Karpas-422 (cell line): Measurements from ENCODE around the gene MAVS. TPM values are rescaled to one million over a fixed set of nuclear protein-coding genes. Genes with fewer than 3 reads are reported as not detected.

Source experiments
- DNase-seq: peaks from one replicate; pipeline ENCODE4 v3.0.0-alpha.2; 2015
- H2AFZ ChIP-seq: fragments of 200-600 bp; sonication (generic); 2 replicates; pipeline ENCODE4 v1.6.1; 2014; ENCODE audit warnings: antibody characterized with exemption, low read length, mixed read lengths
- H3K27ac ChIP-seq: fragments of 200-600 bp; sonication (generic); 2 replicates; pipeline ENCODE4 v1.5.1; 2014; ENCODE audit warnings: mild to moderate bottlenecking, low read length, moderate library complexity
- H3K27me3 ChIP-seq: fragments of 200-600 bp; sonication (generic); 2 replicates; pipeline ENCODE4 v1.6.1; 2014; ENCODE audit warnings: low read length, mixed read lengths
- H3K36me3 ChIP-seq: fragments of 200-600 bp; sonication (generic); 2 replicates; pipeline ENCODE4 v1.6.1; 2014; ENCODE audit warnings: low read length, mixed read lengths; ENCODE audit not compliant: insufficient read depth
- H3K4me1 ChIP-seq: fragments of 200-600 bp; sonication (generic); 2 replicates; pipeline ENCODE4 v1.6.1; 2014; ENCODE audit warnings: mild to moderate bottlenecking, low read length, mixed read lengths
- H3K4me2 ChIP-seq: fragments of 200-600 bp; sonication (generic); 2 replicates; pipeline ENCODE4 v1.6.1; 2014; ENCODE audit warnings: low read length, low read depth, mild to moderate bottlenecking; ENCODE audit not compliant: poor library complexity, severe bottlenecking
- H3K4me3 ChIP-seq: fragments of 200-600 bp; sonication (generic); 2 replicates; pipeline ENCODE4 v1.5.1; 2014; ENCODE audit warnings: mild to moderate bottlenecking, antibody characterized with exemption, low read length, mixed read lengths
- H3K79me2 ChIP-seq: fragments of 200-600 bp; sonication (generic); 2 replicates; pipeline ENCODE4 v1.6.1; 2014; ENCODE audit warnings: mild to moderate bottlenecking, low read length, mixed read lengths
- H3K9ac ChIP-seq: fragments of 200-600 bp; sonication (generic); 2 replicates; pipeline ENCODE4 v1.6.0; 2014; ENCODE audit warnings: low read length
- H3K9me2 ChIP-seq: fragments of 200-600 bp; sonication (generic), shearing (Covaris generic); replicated peaks from 2 replicates; pipeline ENCODE4 v1.6.0; 2014; ENCODE audit warnings: mild to moderate bottlenecking, low read length, moderate library complexity; ENCODE audit not compliant: insufficient read depth
- H3K9me3 ChIP-seq: fragments of 300-700, 200-600 bp; sonication (generic); 2 replicates; pipeline ENCODE4 v1.6.1; 2014; ENCODE audit warnings: low read length, mixed read lengths
- H4K20me1 ChIP-seq: fragments of 200-600 bp; sonication (generic); 2 replicates; pipeline ENCODE4 v1.6.1; 2014; ENCODE audit warnings: mild to moderate bottlenecking, antibody characterized with exemption, low read length, low read depth; ENCODE audit not compliant: insufficient read depth
- total RNA-seq: library from RNA; depleted of rRNA; stranded (reverse); fragments of >200 nt; shearing (Covaris generic); gene quantifications from 2 replicates; pipeline ENCODE4 v1.2.3, GENCODE V29; 2014; ENCODE audit warnings: low replicate concordance

The MAVS gene
- total RNA-seq, 1 experiment from 2014 or later: 18.4 TPM

- H2AFZ ChIP-seq: no peak overlapping the region
- H3K9me3 ChIP-seq: no peaks in the 10 kb centered on the region
- DNase-seq: no peak
- no peak overlapping the region for H3K9ac ChIP-seq
- no peaks in the 10 kb centered on the region for H4K20me1 ChIP-seq
- H3K79me2 ChIP-seq: peaks cover 8% of the 10 kb centered on the region
- H3K27me3 ChIP-seq: no peaks in the 10 kb centered on the region
- H3K9me2 ChIP-seq: no peaks in the 10 kb centered on the region
- no peak overlapping the region for H3K4me3 ChIP-seq
- peaks cover 34% of the 10 kb centered on the region for H3K4me1 ChIP-seq
- no peak overlapping the region for H3K27ac ChIP-seq
- no peak overlapping the region for H3K4me2 ChIP-seq
- H3K36me3 ChIP-seq: peaks cover 4% of the 10 kb centered on the region; the same call in 1 of the 2 replicates
These were observed 44.8 kb upstream of the MAVS start for GRCh38 chr20:3801846-3802245.

- H3K79me2 ChIP-seq: 0 out of 2 replicates have a peak, but pooled peaks cover under 1% of the 10 kb centered on the region
- H3K27ac ChIP-seq: no peak overlapping the region
These were observed 44.0 kb upstream of the MAVS start for GRCh38 chr20:3802524-3803239.

GRCh38 chr20:3803289-3803688 is 43.3 kb upstream of the MAVS start:
- Histone ChIP-seq H3K4me3 (no peak overlapping the region), H3K9me3 (no peaks in the 10 kb centered on the region), H2AFZ (no peak overlapping the region), H3K4me1 (peaks cover 21% of the 10 kb centered on the region), H3K27ac (no peak overlapping the region), H3K36me3 (peaks cover 4% of the 10 kb centered on the region; the same call in 1 of the 2 replicates), H3K9me2 (no peaks in the 10 kb centered on the region), H3K79me2 (no peaks in the 10 kb centered on the region), H3K27me3 (no peaks in the 10 kb centered on the region), H3K4me2 (no peak overlapping the region), H3K9ac (no peak overlapping the region), H4K20me1 (no peaks in the 10 kb centered on the region)
- DNase-seq: no peak

More at GRCh38 chr20:3802524-3803239, 44.0 kb upstream of the MAVS start:
- Histone ChIP-seq H3K36me3 (peaks cover 4% of the 10 kb centered on the region; the same call in 1 of the 2 replicates), H4K20me1 (no peaks in the 10 kb centered on the region), H3K4me1 (peaks cover 26% of the 10 kb centered on the region), H3K4me2 (no peak overlapping the region), H3K9me2 (no peaks in the 10 kb centered on the region), H2AFZ (no peak overlapping the region), H3K9me3 (no peaks in the 10 kb centered on the region), H3K4me3 (no peak overlapping the region), H3K9ac (no peak overlapping the region), H3K27me3 (no peaks in the 10 kb centered on the region)
- no peak for DNase-seq

GRCh38 chr20:3803854-3804253 is 42.8 kb upstream of the MAVS start:
- H2AFZ ChIP-seq: no peak overlapping the region
- H3K4me3 ChIP-seq: no peak overlapping the region
- H3K9ac ChIP-seq: no peak overlapping the region
- no peaks in the 10 kb centered on the region for H3K9me3 ChIP-seq
- no peak for DNase-seq
- no peaks in the 10 kb centered on the region for H3K79me2 ChIP-seq
- peaks cover 4% of the 10 kb centered on the region; the same call in 1 of the 2 replicates for H3K36me3 ChIP-seq
- no peaks in the 10 kb centered on the region for H3K27me3 ChIP-seq
- no peaks in the 10 kb centered on the region for H4K20me1 ChIP-seq
- H3K27ac ChIP-seq: no peak overlapping the region
- no peaks in the 10 kb centered on the region for H3K9me2 ChIP-seq
- H3K4me2 ChIP-seq: no peak overlapping the region
- peaks cover 16% of the 10 kb centered on the region for H3K4me1 ChIP-seq

GRCh38 chr20:3804254-3804751 is 42.3 kb upstream of the MAVS start:
- H3K27me3 ChIP-seq: no peaks in the 10 kb centered on the region
- no peak overlapping the region for H3K4me2 ChIP-seq
- H3K27ac ChIP-seq: no peak overlapping the region
- H3K9me2 ChIP-seq: no peaks in the 10 kb centered on the region
- no peak overlapping the region for H2AFZ ChIP-seq
- DNase-seq: no peak
- no peaks in the 10 kb centered on the region for H4K20me1 ChIP-seq
- H3K9ac ChIP-seq: no peak overlapping the region
- peaks cover 4% of the 10 kb centered on the region; the same call in 1 of the 2 replicates for H3K36me3 ChIP-seq
- no peaks in the 10 kb centered on the region for H3K9me3 ChIP-seq
- H3K4me1 ChIP-seq: peaks cover 11% of the 10 kb centered on the region
- no peak overlapping the region for H3K4me3 ChIP-seq
- no peaks in the 10 kb centered on the region for H3K79me2 ChIP-seq

GRCh38 chr20:3804781-3805180 is 41.9 kb upstream of the MAVS start:
- no peak overlapping the region for H3K9ac ChIP-seq
- H2AFZ ChIP-seq: no peak overlapping the region
- no peak overlapping the region for H3K4me3 ChIP-seq
- H3K4me2 ChIP-seq: no peak overlapping the region
- no peak overlapping the region for H3K27ac ChIP-seq
- H4K20me1 ChIP-seq: no peaks in the 10 kb centered on the region
- no peaks in the 10 kb centered on the region for H3K9me2 ChIP-seq
- DNase-seq: no peak
- H3K36me3 ChIP-seq: peaks cover 4% of the 10 kb centered on the region; the same call in 1 of the 2 replicates
- H3K9me3 ChIP-seq: no peaks in the 10 kb centered on the region
- H3K27me3 ChIP-seq: no peaks in the 10 kb centered on the region
- peaks cover 7% of the 10 kb centered on the region for H3K4me1 ChIP-seq
- H3K79me2 ChIP-seq: no peaks in the 10 kb centered on the region

- Histone ChIP-seq H3K4me3 (no peak overlapping the region), H3K9me2 (no peaks in the 10 kb centered on the region), H3K79me2 (no peaks in the 10 kb centered on the region), H2AFZ (no peak overlapping the region), H3K27ac (no peak overlapping the region), H3K4me1 (no peaks in the 10 kb centered on the region), H4K20me1 (no peaks in the 10 kb centered on the region), H3K27me3 (no peaks in the 10 kb centered on the region), H3K36me3 (no peaks in the 10 kb centered on the region; the same call in 1 of the 2 replicates), H3K9me3 (no peaks in the 10 kb centered on the region), H3K4me2 (no peak overlapping the region), H3K9ac (no peak overlapping the region)
- DNase-seq: no peak
These were observed 38.1 kb upstream of the MAVS start for GRCh38 chr20:3808544-3808943.

GRCh38 chr20:3811467-3812258 is 35.0 kb upstream of the MAVS start:
- no peak for DNase-seq
- no peaks in the 10 kb centered on the region for H3K9me2 ChIP-seq
- H3K79me2 ChIP-seq: no peaks in the 10 kb centered on the region
- H4K20me1 ChIP-seq: no peaks in the 10 kb centered on the region
- H3K36me3 ChIP-seq: no peaks in the 10 kb centered on the region
- no peaks in the 10 kb centered on the region for H3K27me3 ChIP-seq
- H3K9me3 ChIP-seq: no peaks in the 10 kb centered on the region
- no peak overlapping the region for H3K4me3 ChIP-seq
- H3K4me1 ChIP-seq: no peaks in the 10 kb centered on the region
- no peak overlapping the region for H3K9ac ChIP-seq
- H2AFZ ChIP-seq: no peak overlapping the region
- H3K27ac ChIP-seq: no peak overlapping the region
- no peak overlapping the region for H3K4me2 ChIP-seq
